Adrenal gland (tissue), 5 donors: ENCODE results near the gene TARS3.

Source experiments
- CTCF ChIP-seq, 6 experiments: fragments of 450-650 bp in 4 of 6; fragments of 200-600 bp in 2 of 6; sonication (generic) in 1 of 6; IDR thresholded peaks; 1 replicate in 5 of 6; 2 replicates in 1 of 6; pipeline versions ENCODE4 v1.5.1 to v1.8.0; 2016 to 2021; ENCODE audit warnings: antibody characterized with exemption in 6 of 6, mild to moderate bottlenecking in 2 of 6, moderate library complexity in 1 of 6
- POLR2A ChIP-seq, 2 donors: fragments of 450-650 bp; IDR thresholded peaks; one replicate each; pipeline ENCODE4 v1.6.1; 2017; ENCODE audit warnings: antibody characterized with exemption in 2 of 2, mild to moderate bottlenecking in 2 of 2, moderate library complexity in 1 of 2
- donor health status: DM: no; HTN: no; CAD: no.

GRCh38 chr15:101723171-101723873 lies 951 bp downstream of the TARS3 start:
- peak in 1 of 2 donors; percentile 23 for TF ChIP-seq POLR2A (IDR thresholded peaks at IDR 0.05)
- TF ChIP-seq CTCF (IDR thresholded peaks at IDR 0.05) = no peak
